Measurements from ENCODE around the gene NDUFAF4. TPM values are rescaled to one million over a fixed set of nuclear protein-coding genes. Genes with fewer than 3 reads are reported as not detected.

NDUFAF4 gene
- total RNA-seq, 1 donor from 2014 or later, result 50.6 TPM

DNA sequence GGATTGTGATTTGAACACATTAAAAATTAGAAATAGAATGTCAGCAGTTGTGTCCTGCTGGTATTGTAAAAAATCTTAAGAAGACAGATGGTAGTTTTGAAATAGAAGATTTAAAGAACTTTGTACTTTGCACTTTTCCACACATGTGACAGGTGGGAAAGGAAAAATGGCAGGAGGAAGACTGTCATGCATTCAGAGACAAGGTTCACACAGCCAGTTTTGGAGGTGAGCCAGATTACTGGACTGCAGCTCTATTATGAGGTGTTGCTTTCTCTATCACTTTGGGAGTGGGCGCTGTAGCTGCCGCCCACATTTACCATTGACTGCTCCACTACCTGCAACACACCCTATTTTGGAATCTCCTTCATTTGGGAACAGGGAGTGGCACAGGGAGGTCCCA, 12.1 kb upstream of the NDUFAF4 start:
- Histone ChIP-seq H3K27ac (no peak overlapping the region), H3K27me3 (no peaks in the 10 kb centered on the region), H3F3A (ENCODE audit: low read depth) (no peaks in the 10 kb centered on the region), H4K20me1 (ENCODE audit: low read depth) (no peaks in the 10 kb centered on the region), H3K4me2 (no peak overlapping the region), H3K4me3 (no peak overlapping the region), H3K79me2 (ENCODE audit: low read depth) (no peaks in the 10 kb centered on the region), H3K36me3 (no peaks in the 10 kb centered on the region), H3K4me1 (no peaks in the 10 kb centered on the region), H3K9me3 (ENCODE audit: low read depth) (no peaks in the 10 kb centered on the region), H3K9ac (no peak overlapping the region), H2AFZ (replicated peaks) (no peak overlapping the region)
- no peak overlapping the region for H3K27ac Mint-ChIP-seq
- H3K36me3 Mint-ChIP-seq, result no peaks in the 10 kb centered on the region
- DNase-seq (ENCODE audit: low spot score), result no peak
- no peaks in the 10 kb centered on the region for H3K9me3 Mint-ChIP-seq
- TF ChIP-seq, protein P1, sequence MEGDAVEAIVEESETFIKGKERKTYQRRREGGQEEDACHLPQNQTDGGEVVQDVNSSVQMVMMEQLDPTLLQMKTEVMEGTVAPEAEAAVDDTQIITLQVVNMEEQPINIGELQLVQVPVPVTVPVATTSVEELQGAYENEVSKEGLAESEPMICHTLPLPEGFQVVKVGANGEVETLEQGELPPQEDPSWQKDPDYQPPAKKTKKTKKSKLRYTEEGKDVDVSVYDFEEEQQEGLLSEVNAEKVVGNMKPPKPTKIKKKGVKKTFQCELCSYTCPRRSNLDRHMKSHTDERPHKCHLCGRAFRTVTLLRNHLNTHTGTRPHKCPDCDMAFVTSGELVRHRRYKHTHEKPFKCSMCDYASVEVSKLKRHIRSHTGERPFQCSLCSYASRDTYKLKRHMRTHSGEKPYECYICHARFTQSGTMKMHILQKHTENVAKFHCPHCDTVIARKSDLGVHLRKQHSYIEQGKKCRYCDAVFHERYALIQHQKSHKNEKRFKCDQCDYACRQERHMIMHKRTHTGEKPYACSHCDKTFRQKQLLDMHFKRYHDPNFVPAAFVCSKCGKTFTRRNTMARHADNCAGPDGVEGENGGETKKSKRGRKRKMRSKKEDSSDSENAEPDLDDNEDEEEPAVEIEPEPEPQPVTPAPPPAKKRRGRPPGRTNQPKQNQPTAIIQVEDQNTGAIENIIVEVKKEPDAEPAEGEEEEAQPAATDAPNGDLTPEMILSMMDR (IDR thresholded peaks at IDR 0.05), result no peak
- no peaks in the 10 kb centered on the region for H3K4me1 Mint-ChIP-seq
- H3K4me3 Mint-ChIP-seq, result no peak overlapping the region
- H3K27me3 Mint-ChIP-seq (ENCODE audit: insufficient read depth, low read depth), result no peaks in the 10 kb centered on the region

DNA sequence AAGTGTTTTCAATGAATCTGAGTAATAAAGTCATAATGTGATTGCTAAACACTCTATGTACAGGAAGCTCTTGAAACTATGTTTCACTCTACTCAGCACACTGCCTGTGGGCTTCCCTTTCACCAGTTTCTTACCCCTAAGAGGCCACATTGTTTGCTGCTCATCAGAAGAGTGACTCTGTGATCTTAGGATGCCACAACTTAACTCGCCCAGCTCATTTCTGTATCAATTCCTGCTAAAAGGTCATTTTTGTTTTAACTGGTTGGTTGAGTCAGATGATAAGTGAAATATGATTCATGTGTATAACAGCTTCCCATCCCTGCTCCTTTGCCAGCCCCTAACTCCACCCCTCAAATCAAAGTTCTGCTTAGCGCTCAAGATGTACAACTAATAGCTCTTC, 9.8 kb upstream of the NDUFAF4 start:
- H3K36me3 Mint-ChIP-seq, result no peaks in the 10 kb centered on the region
- H3K36me3 ChIP-seq, result no peaks in the 10 kb centered on the region
- H2AFZ ChIP-seq (replicated peaks), result no peak overlapping the region
- no peaks in the 10 kb centered on the region for H3F3A ChIP-seq (ENCODE audit: low read depth)
- H3K4me1 Mint-ChIP-seq, result no peaks in the 10 kb centered on the region
- no peaks in the 10 kb centered on the region for H3K79me2 ChIP-seq (ENCODE audit: low read depth)
- no peak overlapping the region for H3K4me2 ChIP-seq
- H3K27ac ChIP-seq, result no peak overlapping the region
- H3K9ac ChIP-seq, result no peak overlapping the region
- no peaks in the 10 kb centered on the region for H3K4me1 ChIP-seq
- DNase-seq (ENCODE audit: low spot score), result no peak
- no peaks in the 10 kb centered on the region for H4K20me1 ChIP-seq (ENCODE audit: low read depth)
- TF ChIP-seq EZH2phosphoT487 (IDR thresholded peaks at IDR 0.05) (no peak), EZH2 (IDR thresholded peaks at IDR 0.05) (no peak)
- TF ChIP-seq, protein P1 (IDR thresholded peaks at IDR 0.05), result no peak
- no peak overlapping the region for H3K4me3 Mint-ChIP-seq
- no peaks in the 10 kb centered on the region for H3K27me3 ChIP-seq
- no peaks in the 10 kb centered on the region for H3K9me3 ChIP-seq (ENCODE audit: low read depth)
- H3K9me3 Mint-ChIP-seq, result no peaks in the 10 kb centered on the region
- no peak overlapping the region for H3K4me3 ChIP-seq
- no peaks in the 10 kb centered on the region for H3K27me3 Mint-ChIP-seq (ENCODE audit: insufficient read depth, low read depth)
- no peak overlapping the region for H3K27ac Mint-ChIP-seq

DNA sequence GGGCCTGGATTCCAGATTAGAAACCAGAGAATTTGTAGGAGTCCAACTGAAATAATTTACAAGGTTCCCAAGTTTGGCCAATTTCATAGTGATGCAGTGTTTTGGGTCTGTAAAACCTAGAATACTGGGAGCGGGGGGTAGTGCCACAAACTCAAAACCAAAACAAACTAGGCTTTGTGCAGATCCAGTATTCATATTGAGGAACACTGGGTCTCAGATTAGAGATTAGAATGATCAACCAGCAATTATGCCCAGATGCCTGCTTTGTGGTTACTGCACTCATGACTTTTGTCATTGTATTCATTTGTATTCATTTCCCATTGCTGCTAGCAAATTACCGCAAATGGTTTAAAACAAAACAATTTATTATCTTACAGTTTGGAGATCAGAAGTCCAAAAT, 3.2 kb upstream of the NDUFAF4 start:
- no peaks in the 10 kb centered on the region for H4K20me1 ChIP-seq (ENCODE audit: low read depth)
- no peak overlapping the region for H2AFZ ChIP-seq (replicated peaks)
- H3K79me2 ChIP-seq (ENCODE audit: low read depth), result peaks cover 15% of the 10 kb centered on the region
- Mint-ChIP-seq H3K27me3 (ENCODE audit: insufficient read depth, low read depth) (no peaks in the 10 kb centered on the region), H3K27ac (no peak overlapping the region), H3K36me3 (peaks cover 1% of the 10 kb centered on the region), H3K9me3 (no peaks in the 10 kb centered on the region), H3K4me1 (peaks cover 12% of the 10 kb centered on the region), H3K4me3 (no peak overlapping the region)
- no peak overlapping the region for H3K9ac ChIP-seq
- peaks cover 6% of the 10 kb centered on the region for H3F3A ChIP-seq (ENCODE audit: low read depth)
- no peak overlapping the region for H3K4me3 ChIP-seq
- no peaks in the 10 kb centered on the region for H3K27me3 ChIP-seq
- no peaks in the 10 kb centered on the region for H3K36me3 ChIP-seq
- no peak overlapping the region for H3K4me2 ChIP-seq
- no peak overlapping the region for H3K27ac ChIP-seq
- peaks cover 12% of the 10 kb centered on the region for H3K4me1 ChIP-seq
- DNase-seq (ENCODE audit: low spot score), result no peak
- TF ChIP-seq EZH2phosphoT487 (IDR thresholded peaks at IDR 0.05), result no peak
- TF ChIP-seq, protein P1 (IDR thresholded peaks at IDR 0.05), result no peak
- TF ChIP-seq EZH2 (IDR thresholded peaks at IDR 0.05), result no peak
- H3K9me3 ChIP-seq (ENCODE audit: low read depth), result no peaks in the 10 kb centered on the region

Measured in neural progenitor cell (in vitro differentiated cells).